ENCODE results near the gene ZSCAN9.

ZSCAN9 gene

GRCh38 chr6:28224131-28225055 lies 682 bp upstream of the ZSCAN9 start:
- DNase-seq, result no peak

GRCh38 chr6:28226460-28226859 lies 1.4 kb downstream of the ZSCAN9 start:
- no peak for DNase-seq

GRCh38 chr6:28232785-28233184 lies 7.7 kb downstream of the ZSCAN9 start:
- DNase-seq, result no peak

GRCh38 chr6:28235912-28236452 lies 10.9 kb downstream of the ZSCAN9 start:
- no peak for DNase-seq

GRCh38 chr6:28239636-28240035 lies 14.6 kb downstream of the ZSCAN9 start:
- no peak for DNase-seq

- no peak for DNase-seq
Observed at GRCh38 chr6:28240471-28240870, 15.4 kb downstream of the ZSCAN9 start.

- DNase-seq, result no peak
Observed at GRCh38 chr6:28243946-28244345, 18.9 kb downstream of the ZSCAN9 start.

GRCh38 chr6:28245206-28245941 lies 20.3 kb downstream of the ZSCAN9 start:
- no peak for DNase-seq

GRCh38 chr6:28248916-28249315 lies 23.8 kb downstream of the ZSCAN9 start:
- no peak for DNase-seq

GRCh38 chr6:28250747-28251146 lies 25.7 kb downstream of the ZSCAN9 start:
- no peak for DNase-seq

- DNase-seq, result peak; percentile 37 to 42
Observed at GRCh38 chr6:28251661-28252008, 26.6 kb downstream of the ZSCAN9 start.

- peak; percentile 79 to 88 for DNase-seq
Observed at GRCh38 chr6:28252009-28252975, 27.2 kb downstream of the ZSCAN9 start, which contains the start of gene ZKSCAN4. Gene ZKSCAN4 (minus strand): TSS chr6:28252269. CDS start chr6:28251980, 289 bp downstream.

- DNase-seq, result no peak
Observed at GRCh38 chr6:28254121-28254519, 29.0 kb downstream of the ZSCAN9 start.

- DNase-seq, result no peak
Observed at GRCh38 chr6:28257042-28257441, 32.0 kb downstream of the ZSCAN9 start.

GRCh38 chr6:28258877-28259777 lies 34.1 kb downstream of the ZSCAN9 start, which contains the start of gene NKAPL:
Gene NKAPL (plus strand): TSS chr6:28259297. CDS start chr6:28259372, 75 bp downstream.
- peak; percentile 57 to 69 for DNase-seq

- no peak for DNase-seq
Observed at GRCh38 chr6:28263922-28264321, 38.8 kb downstream of the ZSCAN9 start.

- DNase-seq, result no peak
Observed at GRCh38 chr6:28264834-28265401, 39.8 kb downstream of the ZSCAN9 start.

GRCh38 chr6:28266563-28266961 lies 41.5 kb downstream of the ZSCAN9 start:
- DNase-seq, result no peak

GRCh38 chr6:28266962-28267694 lies 42.1 kb downstream of the ZSCAN9 start, which contains the start of gene ZSCAN26:
Gene ZSCAN26 (plus strand): TSS chr6:28267143. CDS start chr6:28271920, 4,777 bp downstream.
- DNase-seq, result peak; percentile 82 to 89

- no peak for DNase-seq
Observed at GRCh38 chr6:28267695-28268059, 42.6 kb downstream of the ZSCAN9 start.

All from stimulated activated CD4-positive, alpha-beta T cell treated with anti-CD3 and anti-CD28 coated beads, Interleukin-2, amount 100 ng/mL, for 24 hours (primary cell).